Motor neuron (in vitro differentiated cells): ENCODE measurements around the gene FUCA2. TPM values are rescaled to one million over a fixed set of nuclear protein-coding genes. Genes with fewer than 3 reads are reported as not detected.

Source experiments
- ATAC-seq, 8 experiments: fragments of 200-7000 bp; cut with Tn5 transposase; replicated peaks in 6 of 8; 2 replicates each; pipeline ENCODE4 v1.8.0; 2021; ENCODE audit warnings: mild to moderate bottlenecking in 8 of 8, moderate library complexity in 8 of 8
- H3K27ac ChIP-seq, 2 donors: fragments of 250-450 bp; sonication (Bioruptor Pico); 2 replicates each; pipeline ENCODE4 v1.9.0; 2021; ENCODE audit warnings: antibody characterized with exemption in 2 of 2, mild to moderate bottlenecking in 2 of 2, moderate library complexity in 1 of 2
- H3K4me1 ChIP-seq, 2 donors: fragments of 250-450 bp; sonication (Bioruptor Pico); replicated peaks in 1 of 2; 2 replicates each; pipeline ENCODE4 v1.6.1; 2021; ENCODE audit warnings: antibody characterized with exemption in 2 of 2, mild to moderate bottlenecking in 2 of 2, moderate library complexity in 1 of 2
- H3K4me3 ChIP-seq, 5 donors: fragments of 250-450 bp; sonication (Bioruptor Pico); 2 replicates each; pipeline ENCODE4 v1.9.0; 2021; ENCODE audit warnings: antibody characterized with exemption in 5 of 5, mild to moderate bottlenecking in 5 of 5, moderate library complexity in 4 of 5
- WGBS, 10 experiments: fragments of 450-650 bp; shearing (Covaris generic); methylation state at CpG; one replicate each; pipeline ENCODE4 v1.0.0; 2022; 5-methylcytosine and 5-hydroxymethylcytosine counted together
- in situ Hi-C, 9 experiments: fragments of 400-800 bp; cut with MboI; loops; one replicate each; pipeline ENCODE4 v1.15.0; 2021; ENCODE audit warnings: low sequenced_read_pairs in 9 of 9, low pct_unique_long_range_greater_than_20kb in 2 of 9; ENCODE audit not compliant: unreplicated experiment in 9 of 9
- total RNA-seq, 8 experiments: library from RNA; unstranded; fragments of 300-600 nt; gene quantifications; 2 replicates each; pipeline versions ENCODE4 v1.2.3 to v1.2.4, GENCODE V29; 2022

FUCA2 gene
- total RNA-seq, 8 experiments from 2014 or later, result 21.6 to 125 (median 30.8) TPM

DNA sequence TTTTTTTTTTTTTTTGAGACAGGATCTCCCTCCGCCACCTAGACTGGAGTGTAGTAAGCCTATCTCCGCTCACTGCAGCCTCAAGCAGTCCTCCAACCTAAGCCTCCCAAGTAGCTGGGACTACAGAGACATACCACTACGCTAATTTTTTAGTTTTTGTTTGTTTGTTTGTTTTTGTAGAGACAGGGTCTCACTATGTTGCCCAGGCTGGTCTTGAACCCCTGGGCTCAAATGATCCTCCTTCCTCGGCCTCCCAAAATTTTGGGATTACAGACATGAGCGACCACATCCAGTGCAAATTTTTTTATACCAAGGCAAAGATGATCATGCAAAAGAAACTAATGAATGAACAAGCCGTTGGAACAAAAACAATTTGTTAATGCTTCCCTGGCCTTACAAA, 5.3 kb downstream of the FUCA2 start:
- Histone ChIP-seq H3K4me3 (no peak overlapping the region), H3K4me1 (peaks cover 3 to 13% of the 10 kb centered on the region in 2 donors), H3K27ac (no peak overlapping the region)
- in situ Hi-C loops, result no loop called here
- no peak for ATAC-seq
- WGBS, 10 experiments, result 80 to 100% (median 94%) methylated on average over 2 to 6 of the region's 6 CpGs; no CpG with 5 or more reads in 1 of the 10 experiments

GRCh38 chr6:143505537-143505936, 6.0 kb downstream of the FUCA2 start:
- in situ Hi-C loops, result no loop called here
- no peak for ATAC-seq
- H3K27ac ChIP-seq, result no peak overlapping the region
- peaks cover 3 to 11% of the 10 kb centered on the region in 2 donors for H3K4me1 ChIP-seq
- 60 to 100% (median 92%) methylated on average over 1 to 2 of the region's 2 CpGs; no CpG with 5 or more reads in 3 of the 10 experiments for WGBS, 10 experiments
- H3K4me3 ChIP-seq, result no peak overlapping the region

DNA sequence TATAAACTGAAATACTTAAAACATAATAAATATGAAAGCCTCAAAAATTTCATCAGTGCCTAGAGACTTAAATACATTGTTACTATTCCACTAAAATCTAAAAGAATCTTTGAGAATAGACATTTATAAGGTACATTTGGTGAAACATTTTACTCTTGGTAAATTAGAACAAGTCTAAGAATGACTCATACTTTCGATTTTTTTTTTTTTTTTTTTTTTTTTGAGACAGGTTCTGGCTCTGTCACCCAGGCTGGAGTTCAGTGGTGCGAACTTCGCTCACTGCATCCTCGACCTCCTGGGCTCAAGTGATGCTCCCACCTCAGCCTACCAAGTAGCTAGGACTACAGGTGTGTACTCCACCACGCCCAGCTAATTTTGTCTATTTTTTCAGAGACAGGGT, 6.4 kb downstream of the FUCA2 start:
- ATAC-seq, result no peak
- H3K27ac ChIP-seq, result no peak overlapping the region
- H3K4me3 ChIP-seq, result no peak overlapping the region
- 33 to 100% (median 90%) methylated on average over 1 to 5 of the region's 5 CpGs; no CpG with 5 or more reads in 1 of the 10 experiments for WGBS, 10 experiments
- peaks cover 0 to 7% of the 10 kb centered on the region in 2 donors for H3K4me1 ChIP-seq
- in situ Hi-C loops, result no loop called here

DNA sequence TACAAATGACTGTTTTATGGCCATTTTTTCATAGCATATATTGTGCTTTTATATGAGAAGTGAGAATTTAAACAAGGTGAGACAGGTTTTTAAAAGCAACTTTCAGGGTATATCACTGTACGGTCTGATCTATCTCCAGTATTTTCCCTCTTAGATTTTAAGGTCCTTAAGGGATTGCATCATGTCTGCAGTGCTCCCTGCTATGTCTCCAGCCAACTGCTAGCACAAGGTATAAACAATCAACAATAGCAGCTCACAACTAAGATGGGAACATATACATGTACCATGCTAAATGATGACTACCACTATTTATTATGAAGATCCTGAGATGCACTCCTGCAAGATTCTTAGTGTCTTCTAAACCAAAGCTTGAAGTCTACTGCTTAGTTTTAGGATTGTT, 7.2 kb downstream of the FUCA2 start:
- Histone ChIP-seq H3K4me1 (no peaks in the 10 kb centered on the region), H3K4me3 (no peak overlapping the region), H3K27ac (no peak overlapping the region)
- no peak for ATAC-seq
- in situ Hi-C loops, result no loop called here
- WGBS, 10 experiments, result 100% methylated on average over 1 of the region's 1 CpG; no CpG with 5 or more reads in 3 of the 10 experiments

- no peak overlapping the region for H3K4me3 ChIP-seq
- H3K27ac ChIP-seq, result no peak overlapping the region
- 75 to 100% (median 86%) methylated on average over 1 to 2 of the region's 2 CpGs; no CpG with 5 or more reads in 2 of the 10 experiments for WGBS, 10 experiments
- ATAC-seq, result no peak
- in situ Hi-C loops, result no loop called here
- no peaks in the 10 kb centered on the region for H3K4me1 ChIP-seq
Measured at GRCh38 chr6:143501851-143502250, 9.7 kb downstream of the FUCA2 start.

DNA sequence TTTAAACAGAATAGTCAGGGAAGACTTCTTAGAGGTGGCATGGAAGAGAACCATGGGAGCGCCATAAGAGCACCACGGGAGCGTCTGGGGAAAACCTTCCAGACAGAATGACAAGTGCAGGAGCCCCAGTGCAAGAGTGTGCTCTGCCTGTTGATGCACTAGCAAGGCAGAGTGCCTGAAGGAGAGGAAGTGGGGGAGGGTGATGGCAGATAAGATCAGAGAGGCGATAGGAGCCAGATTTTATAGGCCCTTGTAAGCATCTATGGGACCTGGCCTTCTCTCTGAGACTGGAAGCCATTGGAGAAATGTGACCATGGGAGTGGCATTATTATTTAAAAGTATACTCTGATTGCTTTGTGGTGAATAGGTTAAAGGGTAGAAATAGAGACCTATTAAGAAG, 13.1 kb downstream of the FUCA2 start:
- no peak for ATAC-seq

GRCh38 chr6:143496974-143497373, 14.5 kb downstream of the FUCA2 start:
- in situ Hi-C loops, result no loop called here
- 91 to 100% (median 100%) methylated on average over 1 of the region's 1 CpG; no CpG with 5 or more reads in 7 of the 10 experiments for WGBS, 10 experiments
- Histone ChIP-seq H3K4me1 (no peaks in the 10 kb centered on the region), H3K4me3 (no peak overlapping the region), H3K27ac (no peak overlapping the region)
- no peak for ATAC-seq

More for the DNA sequence above, 13.1 kb downstream of the FUCA2 start:
- Histone ChIP-seq H3K27ac (no peak overlapping the region), H3K4me1 (no peaks in the 10 kb centered on the region), H3K4me3 (no peak overlapping the region)
- in situ Hi-C loops, result no loop called here
- 87 to 100% (median 96%) methylated on average over 1 to 4 of the region's 4 CpGs; no CpG with 5 or more reads in 3 of the 10 experiments for WGBS, 10 experiments

- H3K27ac ChIP-seq, result no peak overlapping the region
Measured at GRCh38 chr6:143490775-143491174, 20.7 kb downstream of the FUCA2 start.

GRCh38 chr6:143490244-143490643, 21.3 kb downstream of the FUCA2 start:
- in situ Hi-C loops, result no loop called here
- Histone ChIP-seq H3K4me3 (no peak overlapping the region), H3K4me1 (no peaks in the 10 kb centered on the region), H3K27ac (no peak overlapping the region)
- no peak for ATAC-seq
- WGBS, 10 experiments, result 80 to 100% (median 100%) methylated on average over 1 of the region's 1 CpG; no CpG with 5 or more reads in 4 of the 10 experiments

More at GRCh38 chr6:143490775-143491174, 20.7 kb downstream of the FUCA2 start:
- 80 to 100% (median 92%) methylated on average over 1 to 8 of the region's 8 CpGs; no CpG with 5 or more reads in 1 of the 10 experiments for WGBS, 10 experiments
- no peak for ATAC-seq
- Histone ChIP-seq H3K4me3 (no peak overlapping the region), H3K4me1 (no peaks in the 10 kb centered on the region)
- in situ Hi-C loops, result no loop called here

DNA sequence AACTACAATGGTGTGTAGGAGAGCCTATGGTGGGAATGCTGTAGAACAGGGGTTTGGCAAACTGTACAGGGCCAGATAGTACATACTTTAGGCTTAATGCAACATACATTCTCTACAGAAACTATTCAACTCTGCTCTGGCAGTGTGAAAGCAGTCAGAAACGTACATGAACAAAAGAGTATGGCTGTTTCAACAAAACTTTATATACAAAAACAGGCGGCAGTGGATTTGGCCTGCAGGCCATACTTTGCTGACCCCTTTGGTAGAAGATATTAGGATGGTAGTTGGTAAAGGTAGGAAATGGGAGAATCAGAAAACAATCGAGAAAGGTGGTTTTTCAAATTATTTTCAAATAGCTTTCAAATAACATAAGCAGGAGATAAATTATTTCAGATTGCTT, 24.8 kb downstream of the FUCA2 start:
- 79 to 94% (median 90%) methylated on average over 2 to 3 of the region's 3 CpGs; no CpG with 5 or more reads in 1 of the 10 experiments for WGBS, 10 experiments
- H3K4me1 ChIP-seq, result no peaks in the 10 kb centered on the region
- H3K27ac ChIP-seq, result no peak overlapping the region
- no peak overlapping the region for H3K4me3 ChIP-seq
- in situ Hi-C loops, result no loop called here
- ATAC-seq, result no peak

DNA sequence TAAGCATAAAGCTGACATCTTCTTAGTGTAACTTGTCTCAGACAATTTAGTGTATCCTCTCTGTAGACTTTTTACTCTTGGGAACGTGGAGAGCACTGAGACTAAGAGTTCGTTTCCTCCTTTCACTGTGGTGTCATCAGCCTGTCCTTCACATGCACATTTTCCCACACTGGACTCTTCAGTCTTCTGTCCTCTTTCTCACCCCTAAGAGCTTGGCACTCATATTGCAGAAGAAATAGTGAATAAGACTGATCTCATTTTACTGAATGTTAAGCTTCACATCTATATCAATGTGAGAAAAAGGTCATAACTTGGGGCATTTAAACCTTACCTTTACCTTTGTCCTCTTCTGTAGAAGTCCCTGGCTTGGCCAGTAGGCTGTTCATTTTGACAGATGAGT, 25.6 kb downstream of the FUCA2 start:
- no peak for ATAC-seq
- 57 to 100% (median 83%) methylated on average over 1 to 2 of the region's 2 CpGs; no CpG with 5 or more reads in 5 of the 10 experiments for WGBS, 10 experiments
- H3K4me3 ChIP-seq, result no peak overlapping the region
- in situ Hi-C loops, result no loop called here
- no peaks in the 10 kb centered on the region for H3K4me1 ChIP-seq
- no peak overlapping the region for H3K27ac ChIP-seq

DNA sequence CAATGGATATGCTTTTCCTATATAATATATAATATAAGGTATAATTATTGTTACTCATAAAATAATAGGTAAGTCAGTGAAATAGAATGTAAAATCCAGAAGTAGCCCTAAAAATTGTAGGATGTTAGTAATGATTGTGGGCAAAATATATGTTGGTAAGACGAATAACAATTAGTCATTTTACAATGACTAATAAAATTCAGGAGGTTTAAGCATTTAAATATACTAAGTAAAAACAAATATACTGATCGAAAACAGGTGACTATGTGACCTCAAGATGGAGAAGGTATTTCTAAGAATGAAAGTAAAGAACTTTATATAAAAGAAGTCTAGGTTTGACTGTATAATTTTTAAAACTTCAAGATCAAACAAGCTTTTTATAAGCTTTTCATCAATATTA, 28.9 kb downstream of the FUCA2 start:
- no peaks in the 10 kb centered on the region for H3K4me1 ChIP-seq
- in situ Hi-C loops, result no loop called here
- ATAC-seq, result no peak
- no peak overlapping the region for H3K27ac ChIP-seq
- WGBS, 10 experiments, result 52 to 100% (median 95%) methylated on average over 2 of the region's 2 CpGs; no CpG with 5 or more reads in 1 of the 10 experiments
- H3K4me3 ChIP-seq, result no peak overlapping the region

GRCh38 chr6:143478479-143479062, 32.9 kb downstream of the FUCA2 start:
- no peak overlapping the region for H3K4me3 ChIP-seq
- no peaks in the 10 kb centered on the region for H3K4me1 ChIP-seq
- 90 to 100% (median 97%) methylated on average over 1 to 3 of the region's 3 CpGs; no CpG with 5 or more reads in 1 of the 10 experiments for WGBS, 10 experiments
- no peak overlapping the region for H3K27ac ChIP-seq
- ATAC-seq, result no peak
- in situ Hi-C loops, result no loop called here

GRCh38 chr6:143476545-143476944, 35.0 kb downstream of the FUCA2 start:
- WGBS, 10 experiments, result 40 to 100% (median 78%) methylated on average over 1 of the region's 1 CpG; no CpG with 5 or more reads in 3 of the 10 experiments
- Histone ChIP-seq H3K27ac (no peak overlapping the region), H3K4me3 (no peak overlapping the region), H3K4me1 (no peaks in the 10 kb centered on the region)
- in situ Hi-C loops, result no loop called here
- ATAC-seq, result peak in 3 of 8 experiments; percentile 81 to 95 (median 92)
